ENCODE results near the gene RNF144A.

Gene RNF144A

GRCh38 chr2:6956566-6956965 is 39.4 kb downstream of the RNF144A start:
- no peaks in the 10 kb centered on the region for H3K4me1 ChIP-seq (ENCODE audit: low read length)
- H3K9me3 ChIP-seq (replicated peaks; ENCODE audit: insufficient read depth, low read length): no peaks in the 10 kb centered on the region
- H4K20me1 ChIP-seq (ENCODE audit: insufficient read depth, low read length): no peaks in the 10 kb centered on the region
- H3K36me3 ChIP-seq (replicated peaks; ENCODE audit: insufficient read depth, low read length): no peaks in the 10 kb centered on the region
- TF ChIP-seq CTCF (IDR thresholded peaks at IDR 0.05; ENCODE audit: low read length) (no peak), EZH2phosphoT487 (IDR thresholded peaks at IDR 0.05; ENCODE audit: low read length) (no peak), EZH2 (optimal IDR thresholded peaks at IDR 0.05; ENCODE audit: low read depth, low read length) (no peak)
- H3K27me3 ChIP-seq (replicated peaks; ENCODE audit: insufficient read depth, low read length): no peaks in the 10 kb centered on the region
- no peaks in the 10 kb centered on the region for H3F3A ChIP-seq (ENCODE audit: insufficient read depth, low read length)
- H3K9me2 ChIP-seq (replicated peaks; ENCODE audit: insufficient read depth, low read length): no peaks in the 10 kb centered on the region
- H3K4me3 ChIP-seq (ENCODE audit: low read length): no peak overlapping the region
- H3K9ac ChIP-seq (ENCODE audit: low read length): no peak overlapping the region
- H3K79me2 ChIP-seq (ENCODE audit: low read length): no peaks in the 10 kb centered on the region
- DNase-seq: no peak
- no peak overlapping the region for H2AFZ ChIP-seq (ENCODE audit: low read length)
- no peak overlapping the region for H3K27ac ChIP-seq (ENCODE audit: low read length)
- H3K4me2 ChIP-seq (ENCODE audit: low read depth, low read length): no peak overlapping the region

GRCh38 chr2:6957031-6957714 is 40.0 kb downstream of the RNF144A start:
- H3K27me3 ChIP-seq (replicated peaks; ENCODE audit: insufficient read depth, low read length): no peaks in the 10 kb centered on the region
- no peak overlapping the region for H2AFZ ChIP-seq (ENCODE audit: low read length)
- no peak overlapping the region for H3K4me2 ChIP-seq (ENCODE audit: low read depth, low read length)
- H3F3A ChIP-seq (ENCODE audit: insufficient read depth, low read length): no peaks in the 10 kb centered on the region
- no peaks in the 10 kb centered on the region for H3K36me3 ChIP-seq (replicated peaks; ENCODE audit: insufficient read depth, low read length)
- no peaks in the 10 kb centered on the region for H3K79me2 ChIP-seq (ENCODE audit: low read length)
- no peak for DNase-seq
- no peaks in the 10 kb centered on the region for H3K9me3 ChIP-seq (replicated peaks; ENCODE audit: insufficient read depth, low read length)
- H3K27ac ChIP-seq (ENCODE audit: low read length): no peak overlapping the region
- TF ChIP-seq CTCF (IDR thresholded peaks at IDR 0.05; ENCODE audit: low read length) (no peak), EZH2 (optimal IDR thresholded peaks at IDR 0.05; ENCODE audit: low read depth, low read length) (no peak), EZH2phosphoT487 (IDR thresholded peaks at IDR 0.05; ENCODE audit: low read length) (no peak)
- H4K20me1 ChIP-seq (ENCODE audit: insufficient read depth, low read length): no peaks in the 10 kb centered on the region
- no peak overlapping the region for H3K9ac ChIP-seq (ENCODE audit: low read length)
- no peaks in the 10 kb centered on the region for H3K9me2 ChIP-seq (replicated peaks; ENCODE audit: insufficient read depth, low read length)
- no peak overlapping the region for H3K4me3 ChIP-seq (ENCODE audit: low read length)
- no peaks in the 10 kb centered on the region for H3K4me1 ChIP-seq (ENCODE audit: low read length)

- TF ChIP-seq CTCF (IDR thresholded peaks at IDR 0.05; ENCODE audit: low read length) (no peak), EZH2 (optimal IDR thresholded peaks at IDR 0.05; ENCODE audit: low read depth, low read length) (no peak), EZH2phosphoT487 (IDR thresholded peaks at IDR 0.05; ENCODE audit: low read length) (no peak)
- H4K20me1 ChIP-seq (ENCODE audit: insufficient read depth, low read length): no peaks in the 10 kb centered on the region
Observed at GRCh38 chr2:6957910-6958615, 40.9 kb downstream of the RNF144A start.

More at GRCh38 chr2:6957910-6958615, 40.9 kb downstream of the RNF144A start:
- Histone ChIP-seq H3K36me3 (replicated peaks; ENCODE audit: insufficient read depth, low read length) (no peaks in the 10 kb centered on the region), H2AFZ (ENCODE audit: low read length) (no peak overlapping the region), H3K9me2 (replicated peaks; ENCODE audit: insufficient read depth, low read length) (no peaks in the 10 kb centered on the region), H3F3A (ENCODE audit: insufficient read depth, low read length) (no peaks in the 10 kb centered on the region), H3K4me1 (ENCODE audit: low read length) (no peaks in the 10 kb centered on the region), H3K27ac (ENCODE audit: low read length) (no peak overlapping the region), H3K9ac (ENCODE audit: low read length) (no peak overlapping the region), H3K4me2 (ENCODE audit: low read depth, low read length) (no peak overlapping the region), H3K9me3 (replicated peaks; ENCODE audit: insufficient read depth, low read length) (no peaks in the 10 kb centered on the region), H3K4me3 (ENCODE audit: low read length) (no peak overlapping the region), H3K27me3 (replicated peaks; ENCODE audit: insufficient read depth, low read length) (no peaks in the 10 kb centered on the region), H3K79me2 (ENCODE audit: low read length) (no peaks in the 10 kb centered on the region)
- no peak for DNase-seq

Data from MM.1S (cell line).